Naive B cell (primary cell): Measurements from ENCODE around the gene SCAMP5. TPM values are rescaled to one million over a fixed set of nuclear protein-coding genes. Genes with fewer than 3 reads are reported as not detected.

Source experiments
- ATAC-seq, 2 donors: fragments of 150-1000 bp; cut with Tn5 transposase; 2 replicates each; pipeline ENCODE4 v1.10.0; 2021; ENCODE audit warnings: low read depth in 2 of 2, mild to moderate bottlenecking in 2 of 2, moderate library complexity in 2 of 2
- DNase-seq: peaks from one replicate; pipeline ENCODE4 v3.0.0; 2022
- H3K27ac Mint-ChIP-seq, 6 donors: one replicate each; pipeline ENCODE4 v1.8.0; 2020 to 2022; ENCODE audit warnings: mild to moderate bottlenecking in 6 of 6, mixed read lengths in 6 of 6, moderate library complexity in 5 of 6, inconsistent platforms in 2 of 6
- H3K27me3 Mint-ChIP-seq, 3 donors: one replicate each; pipeline ENCODE4 v1.8.0; 2021 to 2022; ENCODE audit warnings: mixed read lengths in 3 of 3, mild to moderate bottlenecking in 1 of 3
- H3K36me3 Mint-ChIP-seq, 2 donors: one replicate each; pipeline ENCODE4 v1.8.0; 2020 to 2022; ENCODE audit warnings: mixed read lengths in 2 of 2, inconsistent platforms in 1 of 2, mild to moderate bottlenecking in 1 of 2
- H3K4me1 Mint-ChIP-seq, 3 donors: one replicate each; pipeline ENCODE4 v1.8.0; 2020 to 2022; ENCODE audit warnings: mixed read lengths in 3 of 3, inconsistent platforms in 1 of 3, mild to moderate bottlenecking in 1 of 3, moderate library complexity in 1 of 3
- H3K4me3 Mint-ChIP-seq, 8 donors: one replicate each; pipeline ENCODE4 v1.8.0; 2020 to 2022; ENCODE audit warnings: mild to moderate bottlenecking in 8 of 8, mixed read lengths in 8 of 8, moderate library complexity in 8 of 8, inconsistent platforms in 2 of 8
- H3K9me3 Mint-ChIP-seq, 7 donors: one replicate each; pipeline ENCODE4 v1.8.0; 2020 to 2022; ENCODE audit warnings: mixed read lengths in 7 of 7, mild to moderate bottlenecking in 5 of 7, inconsistent platforms in 2 of 7, moderate library complexity in 1 of 7
- polyA plus RNA-seq, 6 donors: library from polyadenylated mRNA; unstranded; fragments of 300-500 nt; fragmentation: Illumina TruSeq; gene quantifications; one replicate each; pipeline ENCODE4 v1.2.3, GENCODE V29; 2021; ENCODE audit warnings: low read depth in 6 of 6

The SCAMP5 gene
- polyA plus RNA-seq, 6 donors from 2014 or later: not detected

DNA sequence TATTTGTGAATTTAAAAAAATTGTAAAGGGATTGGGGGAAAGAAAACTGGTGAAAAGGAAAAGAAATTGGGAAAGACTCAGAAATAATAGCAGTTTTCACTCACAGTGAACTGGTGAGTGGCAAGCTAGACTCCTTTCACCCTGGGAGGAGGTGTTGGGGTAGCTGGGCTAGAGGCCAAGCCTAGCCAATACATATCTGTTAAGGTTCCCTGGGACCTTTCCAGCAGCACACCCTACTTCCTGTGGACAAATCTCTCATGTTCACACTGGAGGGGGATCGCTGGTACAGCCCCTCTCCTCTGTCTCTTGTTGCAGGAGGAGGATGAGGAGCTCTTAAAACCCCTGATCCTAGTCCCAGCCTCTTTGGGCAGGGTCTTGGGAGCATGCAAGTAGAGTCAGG is 35.1 kb upstream of the SCAMP5 start:
- no peaks in the 10 kb centered on the region for H3K9me3 Mint-ChIP-seq
- DNase-seq (no peak), ATAC-seq (no peak)
- H3K27ac Mint-ChIP-seq: no peak overlapping the region
- no peaks in the 10 kb centered on the region for H3K36me3 Mint-ChIP-seq
- H3K27me3 Mint-ChIP-seq: peaks cover 53 to 82% (median 60%) of the 10 kb centered on the region in 3 donors
- no peak overlapping the region for H3K4me3 Mint-ChIP-seq
- H3K4me1 Mint-ChIP-seq: peaks cover 19 to 31% (median 30%) of the 10 kb centered on the region in 3 donors

DNA sequence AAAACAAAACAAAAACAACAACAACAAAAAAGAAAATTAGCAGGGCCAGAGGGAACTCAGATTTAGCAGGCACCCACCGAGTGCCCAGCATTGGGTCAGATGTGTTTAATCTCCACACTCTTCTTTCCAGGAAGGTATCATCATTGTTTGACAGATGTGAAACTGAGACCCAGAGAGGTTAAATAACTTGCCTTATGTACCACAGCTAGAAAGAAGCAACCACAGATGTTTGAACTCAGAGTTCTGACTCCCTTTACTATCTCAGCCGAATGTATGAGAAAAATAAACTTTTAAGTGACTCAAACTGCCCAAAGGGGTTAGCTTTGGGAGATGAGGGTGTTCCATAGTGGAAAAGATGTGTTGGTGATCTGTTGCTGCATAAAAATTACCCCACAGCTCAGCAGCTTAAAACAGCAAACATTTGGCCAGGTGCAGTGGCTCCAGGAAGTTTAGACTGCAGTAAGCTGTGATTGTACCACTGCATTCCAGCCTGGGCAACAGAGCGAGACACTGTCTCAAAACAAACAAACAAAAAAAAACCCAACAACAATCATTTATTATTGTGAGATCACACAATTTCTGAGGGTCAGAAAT is 34.3 kb upstream of the SCAMP5 start:
- no peaks in the 10 kb centered on the region for H3K9me3 Mint-ChIP-seq
- no peak for DNase-seq
- peaks cover 16 to 30% (median 27%) of the 10 kb centered on the region in 3 donors for H3K4me1 Mint-ChIP-seq
- no peak overlapping the region for H3K4me3 Mint-ChIP-seq
- ATAC-seq: no peak
- no peak overlapping the region for H3K27ac Mint-ChIP-seq
- no peaks in the 10 kb centered on the region for H3K36me3 Mint-ChIP-seq
- H3K27me3 Mint-ChIP-seq: peaks cover 57 to 79% (median 60%) of the 10 kb centered on the region in 3 donors

DNA sequence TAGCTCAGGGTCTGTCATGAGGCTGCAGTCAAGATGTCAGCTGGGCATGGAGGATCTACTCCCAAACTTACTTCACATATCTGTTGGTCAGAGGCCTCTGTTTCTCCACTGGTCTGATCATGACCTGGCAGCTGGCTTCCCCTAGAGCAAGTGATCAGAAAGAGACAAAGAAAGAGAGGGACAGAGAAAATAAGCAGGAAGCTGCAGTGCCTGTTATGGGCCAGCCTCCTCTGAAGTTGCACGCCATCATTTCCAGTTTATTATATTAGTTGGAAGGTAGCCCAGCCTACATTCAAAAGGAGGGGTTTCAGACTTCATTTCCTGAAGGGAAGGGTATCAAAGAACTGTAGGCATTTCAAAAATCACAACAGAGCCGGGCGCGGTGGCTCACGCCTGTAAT is 33.7 kb upstream of the SCAMP5 start:
- ATAC-seq (no peak), DNase-seq (no peak)
- Mint-ChIP-seq H3K9me3 (no peaks in the 10 kb centered on the region), H3K36me3 (no peaks in the 10 kb centered on the region), H3K4me1 (peaks cover 16 to 30% (median 27%) of the 10 kb centered on the region in 3 donors), H3K27ac (no peak overlapping the region), H3K27me3 (peaks cover 57 to 79% (median 60%) of the 10 kb centered on the region in 3 donors), H3K4me3 (no peak overlapping the region)

DNA sequence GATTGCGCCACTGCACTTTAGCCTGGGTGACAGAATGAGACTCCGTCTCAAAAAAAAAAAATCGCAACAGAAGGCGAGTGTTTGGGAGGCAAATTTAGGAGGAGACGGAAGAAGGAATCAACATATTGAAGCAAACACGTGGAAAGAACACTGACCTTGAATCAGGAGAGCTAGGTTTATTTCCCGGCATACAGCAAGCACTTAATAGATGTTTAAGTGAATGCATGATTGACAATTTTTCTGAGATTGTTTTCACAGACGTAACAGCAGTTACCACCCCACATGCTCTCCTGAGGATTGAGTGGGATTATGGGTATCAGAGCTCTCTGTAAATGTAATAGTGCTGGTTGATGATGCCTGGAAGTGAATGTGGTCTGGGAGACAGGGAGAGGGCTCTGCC is 33.1 kb upstream of the SCAMP5 start:
- H3K9me3 Mint-ChIP-seq: no peaks in the 10 kb centered on the region
- H3K4me1 Mint-ChIP-seq: peaks cover 16 to 25% (median 24%) of the 10 kb centered on the region in 3 donors
- H3K4me3 Mint-ChIP-seq: no peak overlapping the region
- ATAC-seq (no peak), DNase-seq (no peak)
- H3K36me3 Mint-ChIP-seq: no peaks in the 10 kb centered on the region
- H3K27me3 Mint-ChIP-seq: peaks cover 57 to 77% (median 60%) of the 10 kb centered on the region in 3 donors
- no peak overlapping the region for H3K27ac Mint-ChIP-seq

DNA sequence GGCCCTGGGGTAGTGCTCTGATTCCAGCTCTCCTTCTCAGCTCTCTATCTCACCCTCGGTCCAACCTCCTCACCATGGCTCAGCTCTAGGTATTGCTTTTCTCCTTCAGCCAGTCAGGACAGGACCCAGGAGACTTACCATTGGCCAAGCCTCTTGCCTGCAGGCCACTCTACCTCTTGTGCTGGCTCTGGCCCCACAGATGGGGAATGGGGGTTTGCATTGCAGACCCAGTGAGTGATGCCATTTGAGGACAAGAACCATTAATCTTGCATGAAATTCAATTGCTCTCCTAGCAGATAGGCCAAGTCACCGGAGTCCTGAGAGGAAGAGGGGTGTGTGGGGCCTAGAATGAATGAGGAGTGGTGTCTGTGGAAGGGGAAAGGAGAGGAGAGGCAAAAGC is 32.7 kb upstream of the SCAMP5 start:
- no peak overlapping the region for H3K27ac Mint-ChIP-seq
- no peak for ATAC-seq
- peaks cover 56 to 73% (median 57%) of the 10 kb centered on the region in 3 donors for H3K27me3 Mint-ChIP-seq
- H3K4me3 Mint-ChIP-seq: no peak overlapping the region
- H3K9me3 Mint-ChIP-seq: no peaks in the 10 kb centered on the region
- no peaks in the 10 kb centered on the region for H3K36me3 Mint-ChIP-seq
- H3K4me1 Mint-ChIP-seq: peaks cover 16 to 21% (median 20%) of the 10 kb centered on the region in 3 donors
- no peak for DNase-seq

DNA sequence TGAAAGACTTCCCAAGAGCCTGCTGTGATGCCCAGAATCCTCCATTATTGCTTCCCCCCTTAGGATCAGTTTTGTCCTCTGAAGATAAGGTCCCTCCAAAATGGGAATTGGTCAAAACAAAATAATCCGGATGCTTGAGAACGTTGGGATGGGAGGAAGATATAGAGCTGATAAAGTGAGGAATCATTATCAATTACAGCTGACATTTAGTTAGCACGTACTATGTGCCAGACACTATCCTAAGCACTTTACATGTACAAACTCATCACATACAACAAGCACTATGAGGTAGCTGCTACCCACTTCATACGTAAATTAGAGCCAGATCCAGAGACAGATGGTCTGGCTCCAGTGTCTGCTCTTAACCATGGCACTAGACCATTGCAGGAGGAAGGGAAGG is 32.1 kb upstream of the SCAMP5 start:
- Mint-ChIP-seq H3K4me3 (no peak overlapping the region), H3K9me3 (no peaks in the 10 kb centered on the region), H3K4me1 (peaks cover 12 to 16% (median 15%) of the 10 kb centered on the region in 3 donors), H3K36me3 (no peaks in the 10 kb centered on the region), H3K27ac (no peak overlapping the region), H3K27me3 (peaks cover 51 to 67% (median 57%) of the 10 kb centered on the region in 3 donors)
- ATAC-seq: no peak
- DNase-seq: no peak

DNA sequence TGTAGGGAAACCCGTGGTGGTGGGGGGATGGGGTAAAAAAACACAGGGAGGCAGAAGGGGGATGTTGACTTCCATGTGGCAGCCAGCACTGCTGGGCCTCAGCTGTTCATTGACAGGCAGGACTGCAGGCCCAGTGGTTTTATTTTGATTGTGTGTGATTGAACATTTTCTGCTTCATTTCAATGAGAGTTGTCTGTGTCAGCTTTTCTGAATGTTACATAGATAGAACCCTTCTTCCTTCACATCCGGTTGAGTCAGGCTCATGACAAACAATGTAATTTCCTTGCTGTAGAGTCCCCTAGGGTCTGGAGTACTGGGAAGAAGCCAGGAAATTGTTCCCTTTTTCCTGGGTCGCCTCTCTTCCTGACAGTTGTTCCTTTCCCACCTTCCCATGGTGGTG is 30.6 kb upstream of the SCAMP5 start:
- DNase-seq: no peak
- no peak overlapping the region for H3K27ac Mint-ChIP-seq
- H3K27me3 Mint-ChIP-seq: peaks cover 35 to 52% (median 45%) of the 10 kb centered on the region in 3 donors
- H3K4me3 Mint-ChIP-seq: no peak overlapping the region
- no peaks in the 10 kb centered on the region for H3K9me3 Mint-ChIP-seq
- H3K4me1 Mint-ChIP-seq: peaks cover 0 to under 1% (median 0%) of the 10 kb centered on the region in 3 donors
- no peaks in the 10 kb centered on the region for H3K36me3 Mint-ChIP-seq
- ATAC-seq: no peak

DNA sequence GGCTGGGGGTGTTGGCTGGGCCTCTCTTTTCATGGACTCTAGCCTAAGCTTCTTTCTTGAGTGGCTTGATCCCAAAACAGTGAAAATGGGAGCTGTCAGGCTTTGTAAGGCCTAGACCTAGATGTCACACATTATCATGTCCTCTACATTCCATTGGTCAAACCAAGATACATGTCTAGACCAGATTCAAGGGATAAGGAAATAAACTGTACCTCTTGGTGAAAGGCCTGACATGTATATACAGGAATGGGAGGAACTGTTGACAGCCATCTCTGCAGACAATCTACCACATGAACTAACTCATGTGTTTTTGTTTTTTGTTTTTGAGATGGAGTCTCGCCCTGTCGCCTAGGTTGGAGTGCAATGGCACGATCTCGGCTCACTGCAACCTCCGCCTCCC is 27.7 kb upstream of the SCAMP5 start:
- no peaks in the 10 kb centered on the region for H3K36me3 Mint-ChIP-seq
- H3K27ac Mint-ChIP-seq: no peak overlapping the region
- H3K9me3 Mint-ChIP-seq: no peaks in the 10 kb centered on the region
- H3K4me1 Mint-ChIP-seq: no peaks in the 10 kb centered on the region
- no peak for DNase-seq
- no peak overlapping the region for H3K4me3 Mint-ChIP-seq
- ATAC-seq: no peak
- H3K27me3 Mint-ChIP-seq: peaks cover 13 to 25% (median 22%) of the 10 kb centered on the region in 3 donors

DNA sequence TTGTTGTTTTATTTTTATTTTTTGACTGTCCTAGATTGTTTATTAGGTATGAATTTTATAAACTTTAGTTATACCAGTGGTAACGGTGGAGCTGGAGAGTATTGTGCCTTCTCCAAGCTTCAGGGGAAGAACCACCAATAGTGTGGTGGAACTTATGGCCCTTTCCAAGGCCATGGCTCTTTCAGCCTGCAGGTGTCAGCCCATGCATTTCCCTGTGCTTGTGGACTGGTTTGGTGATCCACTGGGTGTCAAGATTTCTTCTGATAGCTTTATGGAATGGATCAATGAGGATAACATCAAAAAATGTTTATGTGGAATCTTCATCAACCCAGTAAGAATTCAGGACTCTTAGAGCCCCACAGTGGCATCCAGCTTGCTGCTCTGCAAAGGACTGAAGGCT is 19.2 kb upstream of the SCAMP5 start:
- ATAC-seq: no peak
- no peak overlapping the region for H3K27ac Mint-ChIP-seq
- H3K4me1 Mint-ChIP-seq: no peaks in the 10 kb centered on the region
- H3K36me3 Mint-ChIP-seq: no peaks in the 10 kb centered on the region
- DNase-seq: no peak
- peaks cover 24 to 42% (median 32%) of the 10 kb centered on the region in 3 donors for H3K27me3 Mint-ChIP-seq
- H3K9me3 Mint-ChIP-seq: no peaks in the 10 kb centered on the region
- H3K4me3 Mint-ChIP-seq: no peak overlapping the region

DNA sequence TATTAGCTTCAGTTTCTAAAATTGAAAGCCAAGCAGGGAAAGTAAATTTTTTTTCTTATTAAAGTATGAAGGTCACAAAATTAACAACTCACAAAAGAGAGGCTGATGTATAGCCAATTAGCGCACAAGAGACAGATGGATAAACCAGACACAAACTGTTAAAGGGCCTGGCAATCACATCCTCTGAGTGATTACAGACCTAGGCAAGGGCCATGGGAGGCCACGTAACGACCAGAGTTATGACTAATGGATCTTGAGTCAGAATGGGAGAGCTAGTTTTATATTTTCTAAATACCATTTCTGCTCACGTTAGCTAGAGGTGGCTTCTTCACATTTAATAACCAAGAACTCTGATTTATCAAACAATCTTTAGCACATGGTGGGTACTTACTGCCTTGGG is 17.8 kb upstream of the SCAMP5 start:
- H3K4me1 Mint-ChIP-seq: no peaks in the 10 kb centered on the region
- no peaks in the 10 kb centered on the region for H3K36me3 Mint-ChIP-seq
- no peak overlapping the region for H3K4me3 Mint-ChIP-seq
- no peak for DNase-seq
- no peak for ATAC-seq
- H3K27ac Mint-ChIP-seq: no peak overlapping the region
- no peaks in the 10 kb centered on the region for H3K9me3 Mint-ChIP-seq
- peaks cover 27 to 47% (median 39%) of the 10 kb centered on the region in 3 donors for H3K27me3 Mint-ChIP-seq

DNA sequence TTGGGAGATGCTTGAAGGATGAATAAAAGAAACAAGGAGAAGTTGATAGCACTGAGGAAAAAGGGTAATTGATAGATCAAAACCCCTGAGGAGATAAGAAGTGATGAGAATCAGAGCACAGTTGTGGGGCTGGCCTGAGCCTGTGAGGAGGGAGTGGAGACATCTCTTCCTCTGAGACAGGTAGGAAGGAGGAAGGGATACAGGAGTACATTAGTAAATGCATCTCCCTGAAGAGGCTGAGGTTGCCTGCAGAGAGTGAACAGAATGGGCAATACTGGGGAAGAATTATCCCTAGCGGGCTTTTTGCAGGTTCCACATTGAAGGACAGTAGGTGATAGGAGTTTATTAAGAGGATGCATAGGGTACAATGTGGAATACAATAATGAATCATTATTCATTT is 17.3 kb upstream of the SCAMP5 start:
- no peaks in the 10 kb centered on the region for H3K9me3 Mint-ChIP-seq
- ATAC-seq: no peak
- H3K4me1 Mint-ChIP-seq: no peaks in the 10 kb centered on the region
- peak overlapping the region in 1 of 6 donors; percentile 25 for H3K27ac Mint-ChIP-seq
- no peaks in the 10 kb centered on the region for H3K36me3 Mint-ChIP-seq
- peaks cover 22 to 42% (median 34%) of the 10 kb centered on the region in 3 donors for H3K27me3 Mint-ChIP-seq
- DNase-seq: no peak
- H3K4me3 Mint-ChIP-seq: no peak overlapping the region

DNA sequence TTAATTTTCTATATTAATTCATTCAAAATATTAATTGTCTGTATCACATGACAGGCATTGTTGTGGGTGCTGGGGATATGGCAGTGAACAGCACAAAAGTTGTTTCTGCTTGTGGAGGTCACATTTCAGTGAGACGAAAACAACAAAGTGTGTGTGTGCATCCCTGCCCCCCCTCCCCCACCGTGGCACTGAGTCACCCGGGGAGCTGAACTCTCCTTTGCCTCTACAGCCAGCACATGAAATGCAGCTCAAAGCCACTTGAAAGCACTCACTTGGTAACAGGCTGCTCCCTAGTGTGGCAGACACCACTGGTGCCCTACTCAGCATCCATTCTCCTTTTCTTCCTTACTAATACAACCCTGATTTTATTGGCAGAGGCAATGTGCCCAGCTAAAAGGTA is 16.9 kb upstream of the SCAMP5 start:
- Mint-ChIP-seq H3K27me3 (peaks cover 22 to 44% (median 34%) of the 10 kb centered on the region in 3 donors), H3K9me3 (no peaks in the 10 kb centered on the region), H3K27ac (no peak overlapping the region), H3K4me1 (no peaks in the 10 kb centered on the region), H3K36me3 (no peaks in the 10 kb centered on the region), H3K4me3 (no peak overlapping the region)
- DNase-seq (no peak), ATAC-seq (no peak)

DNA sequence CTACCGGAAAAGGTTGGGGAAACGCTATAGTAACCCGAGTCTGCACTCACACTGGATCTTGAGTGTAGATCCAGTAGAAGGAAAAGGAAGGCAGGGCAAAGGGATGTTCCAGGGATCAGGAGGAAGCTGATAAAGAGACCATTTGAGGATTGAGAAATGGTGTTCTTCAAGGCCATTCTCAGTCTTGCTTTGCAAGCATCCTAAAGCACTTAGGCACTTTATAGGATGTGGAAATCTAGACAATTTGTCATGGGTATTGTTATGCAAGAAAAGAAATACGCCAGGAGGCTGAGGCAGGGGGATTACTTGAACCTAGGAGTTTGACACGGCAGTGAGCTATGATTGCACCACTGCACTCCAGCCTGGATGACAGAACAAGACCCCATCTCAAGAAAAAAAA is 13.2 kb upstream of the SCAMP5 start:
- no peak overlapping the region for H3K4me3 Mint-ChIP-seq
- ATAC-seq (no peak), DNase-seq (no peak)
- H3K4me1 Mint-ChIP-seq: no peaks in the 10 kb centered on the region
- H3K36me3 Mint-ChIP-seq: no peaks in the 10 kb centered on the region
- H3K27ac Mint-ChIP-seq: no peak overlapping the region
- peaks cover 47 to 70% (median 69%) of the 10 kb centered on the region in 3 donors for H3K27me3 Mint-ChIP-seq
- peaks cover 0 to 2% (median 0%) of the 10 kb centered on the region in 7 donors for H3K9me3 Mint-ChIP-seq

DNA sequence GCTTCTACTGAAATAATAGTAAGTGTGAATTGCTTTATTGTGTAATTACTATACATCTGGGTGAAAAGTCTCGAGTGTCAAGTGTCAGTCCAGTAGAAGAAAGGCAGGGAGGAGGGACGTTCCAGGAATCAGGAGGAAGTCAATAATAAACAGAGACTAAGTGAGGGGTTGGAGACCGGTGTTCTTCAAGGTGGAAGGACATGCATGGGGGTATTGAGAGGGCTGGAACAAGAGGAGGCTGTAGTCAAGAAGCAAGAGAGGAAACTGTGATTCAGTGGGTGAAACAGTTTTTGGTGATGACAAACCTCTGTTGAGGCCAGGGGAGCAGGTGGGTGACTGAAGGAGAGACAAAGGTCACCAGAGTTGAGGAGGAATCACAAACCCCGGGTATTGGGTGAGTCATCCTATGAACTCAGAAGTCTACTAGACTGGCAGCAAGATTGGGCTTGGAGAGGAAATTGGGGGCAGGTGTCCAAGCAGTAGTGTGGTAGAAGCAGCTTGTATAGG is 11.6 kb upstream of the SCAMP5 start:
- DNase-seq (no peak), ATAC-seq (no peak)
- no peaks in the 10 kb centered on the region for H3K36me3 Mint-ChIP-seq
- H3K27me3 Mint-ChIP-seq: peaks cover 50 to 64% (median 63%) of the 10 kb centered on the region in 3 donors
- no peak overlapping the region for H3K4me3 Mint-ChIP-seq
- no peaks in the 10 kb centered on the region for H3K4me1 Mint-ChIP-seq
- no peak overlapping the region for H3K27ac Mint-ChIP-seq
- H3K9me3 Mint-ChIP-seq: peaks cover 0 to 2% (median 0%) of the 10 kb centered on the region in 7 donors
